CD4-positive, alpha-beta T cell treated with Interleukin-15 for 4 hours (primary cell): ENCODE measurements around the gene ARHGAP26.

Experiments used
- DNase-seq: peaks from one replicate; pipeline ENCODE4 v3.0.0-alpha.2; 2020; ENCODE audit warnings: low spot score

Gene ARHGAP26

GRCh38 chr5:142852416-142853198 is 82.4 kb downstream of the ARHGAP26 start:
- no peak for DNase-seq

- DNase-seq: no peak
These were observed 83.5 kb downstream of the ARHGAP26 start for GRCh38 chr5:142853682-142854081.

- DNase-seq: no peak
These were observed 86.1 kb downstream of the ARHGAP26 start for GRCh38 chr5:142856269-142856782.

- DNase-seq: no peak
These were observed 87.2 kb downstream of the ARHGAP26 start for GRCh38 chr5:142857405-142857804.

- DNase-seq: no peak
These were observed 88.9 kb downstream of the ARHGAP26 start for GRCh38 chr5:142859037-142859436.

DNA sequence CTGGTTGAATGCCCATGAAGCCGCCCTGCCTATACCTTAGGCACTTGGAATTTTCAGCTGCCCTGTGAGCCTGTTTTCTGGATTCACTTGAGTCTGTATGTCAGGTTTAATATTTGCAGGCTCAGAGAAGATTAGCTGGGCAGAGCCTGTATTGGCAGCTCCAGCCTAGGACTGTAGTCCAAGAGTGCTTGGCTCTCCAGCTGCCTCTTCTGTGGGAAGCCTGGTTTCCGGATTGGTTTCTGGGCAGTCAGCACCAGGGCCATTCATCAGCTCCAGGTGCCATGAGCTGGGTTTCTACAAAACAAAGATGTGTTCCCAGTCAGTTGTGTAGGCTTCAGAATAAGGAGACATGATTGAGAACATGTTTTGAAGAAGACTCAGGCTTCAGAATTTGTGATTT is 90.1 kb downstream of the ARHGAP26 start:
- no peak for DNase-seq

GRCh38 chr5:142861011-142861410 is 90.8 kb downstream of the ARHGAP26 start:
- DNase-seq: no peak

DNA sequence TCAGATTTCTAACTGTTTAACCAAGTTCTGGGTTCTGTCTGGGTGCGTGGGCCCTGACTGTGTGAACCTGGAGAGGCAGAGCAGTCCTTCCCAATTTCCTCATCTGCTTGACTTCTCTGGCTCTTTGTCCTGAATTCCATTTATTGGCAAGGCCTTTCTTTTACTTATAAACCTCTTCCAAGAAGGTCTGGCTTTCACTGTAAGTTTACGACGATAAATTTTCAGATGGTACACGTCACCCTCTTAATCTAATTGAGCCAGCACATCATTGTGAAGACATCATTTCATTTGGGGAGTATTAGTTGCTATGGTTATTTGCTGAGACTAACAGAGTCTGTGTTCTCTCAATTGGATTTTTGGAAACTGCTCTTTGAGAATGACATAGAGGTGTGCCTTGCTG is 92.4 kb downstream of the ARHGAP26 start:
- no peak for DNase-seq

- DNase-seq: no peak
These were observed 93.7 kb downstream of the ARHGAP26 start for GRCh38 chr5:142863856-142864255.

- DNase-seq: no peak
These were observed 94.4 kb downstream of the ARHGAP26 start for GRCh38 chr5:142864290-142865260.

DNA sequence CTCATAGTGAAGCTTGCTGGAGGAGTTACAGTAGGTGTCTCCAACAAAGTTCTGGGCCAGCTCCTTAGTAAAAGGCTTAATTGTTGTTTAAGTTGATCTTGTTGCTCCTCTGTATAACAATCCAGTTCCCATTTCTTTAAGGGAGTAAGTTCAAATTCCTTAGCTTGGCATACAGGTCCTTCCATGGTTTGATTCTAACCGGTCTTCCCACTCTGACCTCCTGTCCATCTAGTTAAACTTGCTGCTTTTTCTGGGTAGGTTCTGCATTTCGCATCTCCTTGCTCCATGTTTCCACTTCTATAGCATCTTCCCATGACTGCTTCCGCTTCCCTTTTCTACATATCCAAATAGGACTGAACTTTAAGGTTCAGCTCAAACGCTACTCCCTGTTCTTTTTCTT is 95.5 kb downstream of the ARHGAP26 start:
- no peak for DNase-seq

- DNase-seq: peak; percentile 70
These were observed 96.5 kb downstream of the ARHGAP26 start for GRCh38 chr5:142866563-142867275.

DNA sequence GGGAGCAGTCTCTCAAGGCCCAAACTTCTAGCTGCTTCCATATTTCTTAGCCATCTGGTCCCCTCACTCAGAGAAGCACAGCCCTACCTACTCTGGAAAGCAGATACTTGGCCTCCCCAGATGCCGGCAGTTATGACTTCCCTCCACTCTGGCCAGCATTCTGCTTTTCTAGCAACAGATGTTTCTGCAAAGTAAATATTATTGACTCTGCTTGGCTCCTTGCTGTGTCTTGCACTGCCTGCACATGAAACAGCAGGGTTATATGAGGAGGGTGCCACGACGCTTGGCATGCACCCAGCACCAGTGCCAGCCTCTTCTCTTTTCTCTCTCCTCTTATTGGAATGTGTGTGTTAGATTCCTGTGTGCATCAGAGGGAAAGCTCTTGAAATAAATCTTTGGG is 99.7 kb downstream of the ARHGAP26 start:
- no peak for DNase-seq

GRCh38 chr5:142870532-142871362 is 100.6 kb downstream of the ARHGAP26 start:
- no peak for DNase-seq

DNA sequence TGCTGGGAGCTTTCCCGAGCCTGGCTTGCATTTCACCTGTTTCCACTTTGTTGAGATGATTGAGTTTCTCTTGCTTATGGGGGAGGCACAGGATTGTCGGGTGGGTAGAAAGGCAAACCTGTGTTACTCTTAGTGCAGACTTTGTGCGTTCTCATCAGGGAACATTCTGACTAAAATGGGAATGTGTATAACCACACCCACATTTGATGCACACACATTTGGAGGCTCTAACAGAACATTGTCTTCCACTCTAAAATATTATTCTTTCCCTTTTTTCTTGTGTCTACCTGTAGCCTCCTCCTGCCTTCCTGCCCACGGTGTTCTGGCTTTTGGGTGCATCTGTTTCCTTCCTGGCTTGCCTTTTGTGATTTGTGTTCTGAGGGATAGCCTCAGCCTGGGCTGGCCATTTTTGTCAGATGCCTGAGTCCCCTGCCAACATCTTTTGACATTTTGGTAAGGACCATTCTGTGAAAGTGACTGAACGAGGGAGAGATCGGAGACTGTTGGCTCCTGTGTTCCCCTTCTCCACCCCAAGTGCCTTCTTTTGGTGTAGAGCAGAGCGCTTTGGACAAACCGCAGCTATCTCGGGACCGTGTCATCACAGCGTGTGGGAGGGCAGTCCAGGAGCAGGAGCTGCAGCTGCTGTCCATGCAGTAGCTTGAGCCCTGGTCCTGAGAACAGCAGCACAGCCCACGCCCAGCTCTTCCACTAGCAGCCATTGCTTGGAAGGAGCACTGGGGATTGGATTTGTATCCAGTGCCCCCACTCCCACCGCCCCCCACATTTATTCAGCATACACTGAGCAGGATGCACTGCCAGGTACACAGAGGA is 101.4 kb downstream of the ARHGAP26 start:
- no peak for DNase-seq

GRCh38 chr5:142872217-142872616 is 102.0 kb downstream of the ARHGAP26 start:
- no peak for DNase-seq

GRCh38 chr5:142872795-142873194 is 102.6 kb downstream of the ARHGAP26 start:
- DNase-seq: no peak

- DNase-seq: no peak
These were observed 103.7 kb downstream of the ARHGAP26 start for GRCh38 chr5:142873831-142874230.

- no peak for DNase-seq
These were observed 104.4 kb downstream of the ARHGAP26 start for GRCh38 chr5:142874540-142874939.

GRCh38 chr5:142875936-142876335 is 105.8 kb downstream of the ARHGAP26 start:
- no peak for DNase-seq
